ENCODE measurements around the gene ZFYVE28.

ZFYVE28 gene

DNA sequence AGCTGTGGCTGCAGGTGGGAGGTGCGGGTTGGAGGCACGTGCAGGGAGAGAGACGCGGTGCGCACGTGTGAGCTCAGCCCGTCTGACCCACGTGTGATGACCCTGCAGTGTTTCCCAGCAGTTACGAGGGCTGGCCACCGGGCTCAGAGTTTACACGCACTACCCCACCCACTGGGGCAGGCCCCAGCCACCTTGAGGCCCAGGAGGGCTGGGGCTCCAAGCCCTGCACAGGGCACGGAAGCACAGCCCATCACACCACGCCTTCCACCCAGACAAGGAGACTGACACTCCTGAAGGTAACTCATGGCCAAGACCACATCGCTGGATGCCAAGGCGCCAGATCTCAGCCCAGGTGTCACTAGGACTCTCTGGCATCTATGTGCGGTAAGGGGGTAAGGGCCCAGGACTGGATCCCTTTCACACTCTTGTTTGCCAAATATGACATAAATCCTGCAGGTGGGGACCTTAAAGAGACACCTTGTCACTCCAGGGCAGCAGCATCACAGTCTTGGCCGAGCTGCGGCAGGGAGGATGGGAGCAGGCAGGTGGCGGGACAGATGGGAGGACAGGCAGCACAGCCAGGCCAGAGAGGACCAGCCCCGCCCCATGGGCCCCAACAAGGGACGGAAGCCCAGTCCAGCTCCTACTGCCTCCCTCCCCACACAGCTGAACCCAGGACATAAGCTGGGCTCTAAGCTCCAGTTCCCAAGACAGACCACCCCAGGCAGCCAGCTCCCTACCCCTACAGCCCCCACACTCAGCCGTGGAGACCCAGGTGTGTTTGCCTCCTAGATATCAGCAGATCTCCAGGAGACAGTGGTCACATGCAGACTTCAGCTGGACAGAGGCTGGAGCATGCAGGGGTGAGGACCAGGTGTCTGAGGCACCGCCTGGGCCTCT is 56.8 kb downstream of the ZFYVE28 start:
- no peak overlapping the region for H3K4me3 ChIP-seq (ENCODE audit: low read depth, low read length)
- DNase-seq (ENCODE audit: low read depth) = no peak

DNA sequence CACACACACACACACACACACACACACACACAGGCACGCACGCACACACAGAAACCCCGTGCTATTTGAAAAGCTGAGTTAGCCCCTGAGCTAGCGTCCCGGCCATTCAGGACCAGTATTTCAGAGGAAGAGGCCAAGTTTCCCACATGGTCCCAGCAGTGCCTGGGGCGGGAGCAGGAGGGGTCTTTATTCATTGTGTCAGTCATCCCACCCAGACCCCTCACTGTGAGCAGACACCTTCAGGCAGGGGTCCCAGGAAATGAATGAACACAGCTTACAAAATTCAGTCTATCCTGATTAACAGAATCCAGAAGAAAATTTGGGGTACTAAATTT is 58.1 kb downstream of the ZFYVE28 start:
- no peak overlapping the region for H3K4me3 ChIP-seq (ENCODE audit: low read depth, low read length)
- DNase-seq (ENCODE audit: low read depth) = no peak

DNA sequence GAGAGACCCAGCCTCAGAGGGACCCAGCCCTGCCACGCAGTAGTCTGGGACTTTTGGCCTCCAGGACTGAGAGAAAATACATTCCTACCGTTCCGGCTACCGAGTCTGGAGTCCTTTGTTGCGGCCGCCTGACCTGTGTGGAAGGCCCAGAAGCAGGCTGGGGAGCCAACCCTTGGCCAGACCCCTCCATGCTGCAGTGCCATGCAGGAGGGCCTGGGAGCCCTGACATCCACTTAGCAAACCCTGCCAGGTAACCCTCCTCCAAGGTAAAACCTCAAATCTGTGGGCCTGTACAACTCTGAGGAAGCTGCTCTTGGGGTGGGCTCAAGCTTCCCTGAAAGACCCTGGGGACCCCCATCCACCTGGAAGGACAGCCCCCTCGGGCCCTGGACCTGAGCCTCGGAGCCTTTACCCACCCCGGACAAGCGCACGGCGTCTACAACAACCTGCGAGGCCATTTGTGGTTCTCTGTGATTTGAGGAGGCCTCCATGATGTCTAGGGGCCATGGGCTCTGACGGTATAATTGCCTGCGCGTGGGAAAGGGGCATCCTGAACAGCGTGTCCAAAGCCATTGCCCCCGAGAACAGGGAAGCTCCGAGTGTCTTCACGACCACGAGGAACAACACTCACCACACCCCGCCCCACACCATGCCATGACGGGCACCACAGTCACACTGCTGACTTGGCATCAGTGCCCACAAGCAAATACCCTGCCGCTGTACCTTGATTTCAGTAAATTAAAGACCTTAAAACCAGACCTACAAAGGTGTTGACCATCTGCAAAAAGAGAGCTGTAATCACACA is 58.7 kb downstream of the ZFYVE28 start:
- H3K4me3 ChIP-seq (ENCODE audit: low read depth, low read length) = no peak overlapping the region

DNA sequence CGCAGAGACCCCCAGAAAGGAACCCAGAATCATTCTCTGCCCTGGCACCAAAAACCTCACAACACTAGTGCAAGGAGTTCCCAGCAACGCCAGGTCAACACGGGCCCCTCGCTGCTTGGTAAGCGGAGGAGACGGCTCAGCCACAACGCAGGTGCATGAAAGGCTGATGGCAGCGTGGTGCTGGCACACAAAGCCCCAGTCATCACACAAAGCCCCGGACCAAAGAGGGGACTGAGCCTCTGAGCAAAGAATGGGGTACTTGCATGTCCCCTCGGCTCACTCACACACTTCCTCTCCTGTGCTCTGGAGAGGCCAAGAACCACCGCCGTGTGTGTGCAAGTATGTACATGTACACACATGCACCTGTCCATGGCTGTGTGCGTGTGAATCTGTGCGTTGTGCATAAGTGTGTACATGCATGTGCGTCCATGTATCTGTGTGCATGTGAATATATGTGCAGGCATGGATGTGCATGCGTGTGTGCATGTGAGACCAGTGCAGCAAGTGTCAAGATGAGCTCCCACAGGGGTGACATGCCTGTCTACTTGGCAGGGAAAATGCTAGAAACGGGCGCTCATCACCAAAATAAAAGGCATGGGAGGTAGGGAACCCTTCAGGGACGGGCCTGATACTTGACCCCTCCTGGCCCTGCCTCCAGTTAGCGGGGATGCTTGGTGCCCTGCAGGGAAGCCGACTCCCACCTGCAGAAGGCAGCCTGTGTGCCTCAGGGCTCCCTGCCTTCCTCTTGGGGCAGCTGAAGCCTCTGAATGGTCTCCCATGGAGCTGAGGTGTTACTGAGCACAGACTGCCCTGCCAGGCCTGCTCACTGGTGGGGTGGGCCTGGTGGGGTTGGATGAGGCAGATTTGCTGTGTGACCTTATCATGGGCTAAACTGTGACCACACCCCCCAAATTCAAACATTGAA is 60.4 kb downstream of the ZFYVE28 start:
- no peak overlapping the region for H3K4me3 ChIP-seq (ENCODE audit: low read depth, low read length)
- no peak for DNase-seq (ENCODE audit: low read depth)

More for the DNA sequence above, 58.7 kb downstream of the ZFYVE28 start:
- no peak for DNase-seq (ENCODE audit: low read depth)

DNA sequence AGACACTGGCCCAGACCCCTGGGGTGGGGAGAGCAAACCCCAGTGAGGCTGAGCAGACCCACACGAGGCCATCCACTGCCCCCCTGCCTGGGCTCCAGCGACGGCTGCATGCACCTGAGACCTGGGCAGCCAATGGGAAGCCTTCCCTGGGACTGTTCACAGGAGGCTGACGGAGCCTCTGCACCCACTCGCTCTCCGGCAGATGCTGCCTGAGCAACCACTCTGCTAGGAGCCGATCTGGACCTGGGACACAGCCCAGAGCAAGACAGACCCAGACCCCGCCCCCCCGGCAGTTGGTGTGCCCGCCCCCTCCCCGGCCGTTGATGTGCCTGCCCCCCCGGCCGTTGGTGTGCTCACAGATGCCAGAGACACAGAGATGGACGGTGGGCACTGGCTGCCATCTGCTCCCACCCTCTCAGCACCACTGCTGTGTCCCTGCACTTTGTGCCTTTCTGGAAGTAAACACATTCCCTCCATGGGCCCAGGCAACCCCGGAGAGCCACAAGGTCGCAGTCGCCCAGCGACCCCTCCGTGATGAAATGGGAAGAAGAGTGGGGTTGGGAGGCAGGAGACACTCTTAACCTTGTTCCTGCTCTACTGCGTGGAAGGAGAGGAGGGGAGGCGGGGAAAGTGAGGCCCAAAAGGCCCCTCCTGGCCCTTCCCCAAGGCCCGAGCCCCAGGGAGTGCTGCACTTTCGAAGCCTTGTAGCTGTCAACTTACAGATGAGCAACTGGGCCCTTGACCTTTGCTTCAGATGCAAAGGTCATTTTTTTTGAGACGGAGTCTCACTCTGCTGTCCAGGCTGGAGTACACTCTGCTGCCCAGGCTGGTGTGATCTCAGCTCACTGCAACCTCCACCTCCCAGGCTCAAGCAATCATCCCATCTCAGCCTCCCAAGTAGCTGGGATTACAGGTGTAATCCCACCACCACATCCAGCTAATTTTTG is 62.0 kb downstream of the ZFYVE28 start:
- no peak overlapping the region for H3K4me3 ChIP-seq (ENCODE audit: low read depth, low read length)
- no peak for DNase-seq (ENCODE audit: low read depth)

DNA sequence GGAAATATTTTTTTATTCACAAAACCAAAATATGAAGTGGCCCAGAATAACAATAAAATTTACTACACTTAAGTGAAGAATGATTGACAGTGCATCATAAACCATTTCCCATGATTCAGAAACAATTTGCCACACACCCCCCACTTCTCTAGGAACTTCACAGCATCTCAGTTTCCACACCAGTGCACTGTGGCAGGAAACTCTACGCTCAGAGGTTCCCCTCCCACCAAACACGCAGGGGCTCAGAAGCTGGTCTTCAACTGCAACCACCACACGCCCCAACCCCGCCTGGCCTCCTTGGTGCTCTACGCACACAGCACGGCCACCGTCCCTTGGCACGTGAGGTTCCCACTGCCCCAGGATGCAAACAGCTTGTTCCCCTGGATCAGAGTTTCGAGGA is 63.7 kb downstream of the ZFYVE28 start:
- DNase-seq (ENCODE audit: low read depth) = no peak
- H3K4me3 ChIP-seq (ENCODE audit: low read depth, low read length) = no peak overlapping the region

DNA sequence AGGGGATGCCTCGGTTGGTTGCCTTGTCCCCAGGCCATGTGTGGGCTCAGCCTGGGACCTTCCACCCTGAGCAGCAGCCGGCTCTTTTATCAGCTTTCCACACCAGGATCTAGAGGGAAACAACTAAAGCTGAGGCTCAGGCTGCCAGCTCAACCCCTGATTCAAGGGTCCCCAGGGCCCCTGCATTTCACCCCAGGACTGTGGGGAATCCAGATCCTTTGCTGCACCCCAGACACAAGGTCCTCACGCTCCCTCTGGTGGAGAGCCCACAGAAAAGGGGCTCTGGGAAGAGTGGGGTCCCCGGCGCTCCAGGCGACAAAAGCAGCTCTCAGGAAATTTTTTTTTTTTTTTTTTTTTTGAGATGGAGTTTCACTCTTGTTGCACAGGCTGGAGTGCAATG is 64.3 kb downstream of the ZFYVE28 start:
- DNase-seq (ENCODE audit: low read depth) = no peak
- H3K4me3 ChIP-seq (ENCODE audit: low read depth, low read length) = no peak overlapping the region

DNA sequence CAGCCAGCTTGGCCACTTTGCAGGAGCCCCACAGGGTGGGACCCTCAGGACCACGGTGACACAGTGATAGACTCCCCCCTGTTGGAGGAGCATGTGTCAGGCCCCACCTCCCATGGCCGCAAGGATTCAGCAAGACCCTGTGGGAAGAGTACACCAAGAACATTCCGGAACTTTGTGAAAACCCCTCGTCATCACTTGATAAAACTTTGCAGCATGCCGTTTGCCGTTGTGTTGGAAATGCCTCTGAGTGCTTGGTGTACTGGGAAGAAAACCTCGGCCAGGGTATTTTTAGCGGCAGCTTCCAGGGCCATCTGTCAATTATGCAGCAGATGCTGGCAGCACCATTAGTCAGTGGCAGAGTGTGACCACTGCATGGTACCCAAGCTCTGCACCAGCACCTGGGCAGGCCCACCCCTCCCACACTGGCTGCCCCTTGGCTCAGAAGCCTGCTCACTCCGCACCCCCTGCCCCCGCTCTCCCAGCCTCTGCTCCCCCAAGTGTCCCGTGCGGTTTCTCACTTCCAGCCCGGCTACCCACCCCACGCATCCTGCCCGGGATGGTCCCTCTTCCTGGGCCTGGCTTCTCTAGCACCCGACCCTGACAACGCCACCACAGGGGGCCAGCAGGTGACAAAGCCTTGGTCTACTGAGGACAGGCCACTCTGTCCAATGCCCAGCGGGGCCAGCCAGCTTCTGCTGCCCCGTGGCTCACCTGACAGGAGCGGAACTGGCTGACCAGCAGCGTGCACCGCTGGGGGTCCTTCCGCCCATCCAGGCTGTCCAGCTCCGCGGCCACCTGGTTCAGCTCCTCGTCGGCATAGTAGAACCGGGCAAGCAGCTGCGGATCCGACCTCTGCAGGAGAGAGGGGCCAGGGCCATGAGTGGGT is 65.0 kb downstream of the ZFYVE28 start:
- H3K4me3 ChIP-seq (ENCODE audit: low read depth, low read length) = no peak overlapping the region
- DNase-seq (ENCODE audit: low read depth) = no peak

DNA sequence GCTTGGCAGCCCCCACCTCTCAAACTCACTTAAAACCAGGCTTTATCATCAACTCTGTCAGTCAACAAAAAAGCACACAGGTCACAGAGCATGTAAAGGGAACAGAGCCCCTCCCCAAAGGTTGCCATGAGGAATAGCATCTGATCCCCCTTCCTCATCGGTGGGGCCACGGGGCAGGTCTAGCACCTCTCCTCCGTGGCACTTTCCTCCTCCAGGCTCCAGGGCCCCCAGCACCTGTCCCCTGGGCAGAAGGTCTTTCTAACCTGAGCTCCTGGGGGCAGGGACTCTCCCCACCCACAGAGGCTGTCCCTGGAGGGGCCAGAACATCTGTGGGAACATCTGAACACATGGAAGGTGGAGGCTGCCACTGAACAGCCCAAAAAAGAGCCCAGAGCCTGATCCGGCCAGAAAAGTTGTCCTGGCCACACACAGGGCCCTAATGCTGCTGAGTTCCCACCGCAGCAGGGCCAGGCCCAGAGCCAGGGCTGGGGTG is 65.7 kb downstream of the ZFYVE28 start:
- no peak for DNase-seq (ENCODE audit: low read depth)

DNA sequence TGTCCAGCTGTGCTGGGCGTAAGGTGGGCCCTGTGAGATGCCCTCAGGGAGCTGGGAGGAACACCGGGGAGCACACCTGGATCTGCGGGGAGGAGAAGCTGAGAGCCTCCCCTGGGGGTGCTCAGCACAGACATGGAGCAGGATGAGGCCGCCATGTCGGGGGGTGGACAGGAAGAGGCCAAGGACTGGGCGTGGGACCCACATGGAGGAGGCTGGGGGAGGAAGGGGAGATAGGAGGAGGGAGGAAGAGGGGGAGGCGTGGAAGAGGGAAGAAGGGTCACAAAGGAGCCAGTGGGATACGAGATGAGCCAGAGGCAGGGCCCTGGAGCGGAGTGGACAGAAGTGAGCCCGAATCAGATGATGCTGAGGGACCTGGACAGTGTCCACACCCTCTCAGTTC is 66.3 kb downstream of the ZFYVE28 start:
- no peak for DNase-seq (ENCODE audit: low read depth)
- no peak overlapping the region for H3K4me3 ChIP-seq (ENCODE audit: low read depth, low read length)

More for the DNA sequence above, 65.7 kb downstream of the ZFYVE28 start:
- H3K4me3 ChIP-seq (ENCODE audit: low read depth, low read length) = no peak overlapping the region

DNA sequence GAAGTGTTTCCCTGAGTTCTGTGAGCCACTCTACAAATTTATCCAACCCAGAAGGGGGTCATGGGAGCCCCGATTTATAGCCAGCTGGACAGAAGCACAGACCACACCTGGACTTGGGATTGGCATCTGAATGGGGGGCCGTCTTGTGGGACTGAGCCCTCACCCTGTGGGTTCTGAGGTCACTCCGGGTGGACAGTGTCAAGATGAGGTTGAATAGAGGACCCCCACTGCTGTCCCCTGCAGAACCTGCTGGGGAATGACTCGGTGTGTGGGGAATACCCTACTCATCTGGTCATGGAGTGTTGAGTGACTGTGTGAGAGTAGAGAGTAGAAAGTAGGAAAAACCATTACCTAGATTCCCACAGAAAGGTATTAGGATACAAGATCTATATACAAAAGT is 67.5 kb downstream of the ZFYVE28 start:
- no peak for DNase-seq (ENCODE audit: low read depth)

DNA sequence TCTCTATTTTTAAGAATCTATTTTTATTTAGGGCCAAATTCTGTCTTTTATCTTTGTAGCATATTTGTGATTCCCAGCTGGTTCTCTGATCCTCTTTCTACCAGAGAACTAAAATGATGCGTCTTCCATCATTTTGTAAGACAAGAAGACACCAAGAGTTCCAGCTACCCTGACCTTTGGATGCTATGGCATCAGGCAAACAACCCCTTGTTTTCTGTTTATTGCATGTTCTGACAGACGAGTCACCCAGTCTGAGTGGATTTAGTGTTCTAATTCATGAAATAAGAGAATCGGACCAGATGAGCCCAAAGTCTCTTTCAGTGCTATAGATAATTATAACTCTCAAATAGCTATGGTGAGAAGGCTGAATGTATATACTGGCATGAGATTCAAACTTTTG is 69.7 kb downstream of the ZFYVE28 start:
- H3K4me3 ChIP-seq (ENCODE audit: low read depth, low read length) = no peak overlapping the region

More for the DNA sequence above, 67.5 kb downstream of the ZFYVE28 start:
- no peak overlapping the region for H3K4me3 ChIP-seq (ENCODE audit: low read depth, low read length)

DNA sequence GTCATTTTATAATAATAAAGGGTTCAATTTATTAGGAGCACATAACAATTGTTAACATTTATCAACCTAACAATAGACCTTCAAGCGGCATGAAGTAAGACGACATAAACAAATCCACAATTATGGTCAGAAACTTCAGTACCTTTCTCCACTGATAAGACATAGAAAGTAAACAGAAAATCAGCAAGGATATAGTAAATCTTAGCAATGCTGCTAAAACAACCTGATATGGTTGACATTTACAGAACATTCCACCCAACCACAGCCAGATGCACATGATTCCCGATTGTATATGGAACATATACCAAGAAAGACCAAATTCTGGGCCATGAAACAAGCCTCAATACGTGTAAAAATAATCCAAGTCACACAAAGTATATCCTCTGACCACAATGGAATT is 71.3 kb downstream of the ZFYVE28 start:
- DNase-seq (ENCODE audit: low read depth) = no peak
- H3K4me3 ChIP-seq (ENCODE audit: low read depth, low read length) = no peak overlapping the region

More for the DNA sequence above, 69.7 kb downstream of the ZFYVE28 start:
- DNase-seq (ENCODE audit: low read depth) = no peak

DNA sequence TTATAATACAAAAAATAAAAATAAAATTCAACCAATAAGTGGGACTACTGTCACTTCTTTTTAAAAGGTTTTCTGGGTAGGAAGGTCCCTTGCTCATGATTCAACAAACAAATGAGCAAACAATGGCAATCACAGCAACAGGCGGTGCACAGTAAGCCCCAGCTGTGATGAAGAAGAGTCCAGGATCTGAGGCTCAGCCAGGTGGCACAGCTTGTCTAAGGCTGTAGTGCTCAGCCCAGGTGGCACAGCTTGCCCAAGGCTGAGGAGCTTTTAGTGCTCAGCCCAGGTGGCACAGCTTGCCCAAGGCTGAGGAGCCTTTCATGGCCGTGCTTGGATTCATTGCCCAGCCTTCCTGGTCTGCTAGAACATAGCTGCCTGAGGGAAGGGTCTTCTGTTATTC is 75.0 kb downstream of the ZFYVE28 start:
- no peak for DNase-seq (ENCODE audit: low read depth)
- H3K4me3 ChIP-seq (ENCODE audit: low read depth, low read length) = no peak overlapping the region

DNA sequence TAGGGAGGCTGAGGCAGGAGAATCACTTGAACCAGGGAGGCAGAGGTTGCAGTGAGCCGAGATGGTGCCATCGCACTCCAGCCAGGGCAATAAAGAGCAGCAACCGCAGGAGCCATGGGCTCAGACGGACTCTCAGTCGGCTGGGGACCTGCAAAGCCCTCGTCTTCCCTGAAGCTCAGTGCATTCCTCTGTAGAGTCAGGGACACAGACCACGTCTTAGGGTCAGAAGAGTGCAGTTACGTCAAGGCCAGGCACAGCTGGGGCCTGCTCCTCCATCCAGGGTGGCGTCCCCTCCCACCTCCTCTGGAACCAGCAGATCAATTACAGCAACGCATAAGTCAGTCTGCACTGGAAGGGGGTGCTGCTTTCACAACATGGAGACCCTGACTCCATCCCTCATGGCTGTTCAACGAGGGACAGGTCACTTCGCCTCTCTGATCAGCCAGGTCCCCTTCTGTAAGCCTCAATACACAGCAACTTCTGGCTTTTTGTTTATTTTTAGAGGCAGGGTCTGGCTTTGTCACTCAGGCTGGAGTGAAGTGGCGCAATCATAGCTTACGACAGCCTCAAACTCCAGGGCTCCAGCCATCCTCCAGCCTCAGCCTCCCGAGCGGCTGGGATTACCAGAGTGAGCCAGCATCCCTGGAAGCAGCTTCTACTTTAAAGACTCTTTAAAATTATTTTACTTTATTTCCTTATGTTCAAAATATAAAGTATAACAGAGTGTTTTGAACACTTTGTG is 76.4 kb downstream of the ZFYVE28 start:
- H3K4me3 ChIP-seq (ENCODE audit: low read depth, low read length) = no peak overlapping the region
- DNase-seq (ENCODE audit: low read depth) = no peak

DNA sequence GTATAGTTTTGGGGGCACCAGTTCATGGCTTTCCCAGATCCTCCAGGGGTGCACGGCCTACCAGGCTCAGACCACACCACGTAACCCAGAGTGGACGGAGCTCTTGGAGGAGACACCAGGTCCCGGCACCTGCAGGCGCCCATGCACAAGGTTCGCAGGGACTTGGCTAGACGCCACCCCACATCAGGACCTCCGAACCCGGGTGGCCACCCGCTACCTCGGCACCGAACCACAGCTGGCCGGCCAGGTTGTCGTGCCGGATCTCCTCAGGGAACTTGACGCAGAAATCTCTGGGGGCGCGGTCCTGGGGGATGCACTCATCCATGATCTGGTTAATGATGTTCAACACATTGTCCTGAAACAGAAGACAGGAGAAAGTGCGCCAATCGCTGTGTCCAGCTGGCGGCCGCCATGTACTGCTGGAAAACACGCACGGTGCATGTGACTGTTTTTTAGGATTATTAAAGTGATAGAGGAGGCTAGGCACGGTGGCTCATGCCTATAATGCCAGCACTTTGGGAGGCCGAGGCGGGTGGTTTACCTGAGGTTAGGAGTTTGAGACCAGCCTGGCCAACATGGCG is 77.1 kb downstream of the ZFYVE28 start:
- no peak for DNase-seq (ENCODE audit: low read depth)
- H3K4me3 ChIP-seq (ENCODE audit: low read depth, low read length) = no peak overlapping the region

Data from skeletal muscle cell (primary cell).